Measurements from ENCODE around the gene BEST4. TPM values are rescaled to one million over a fixed set of nuclear protein-coding genes. Genes with fewer than 3 reads are reported as not detected.
"Not testable (repeated sequence)": the region's sequence is repeated elsewhere in the genome, so short reads cannot be mapped to it uniquely, and the experiment has no call there.

BEST4 gene
- total and polyA plus RNA-seq, 8 donors = 0.35 to 60.0 (median 0.87) TPM; not detected in 5

GRCh38 chr1:44757420-44757819, 30.6 kb downstream of the BEST4 start:
- 91 to 98% (median 95%) methylated on average over 2 of the region's 2 CpGs for WGBS, 5 donors
- Histone ChIP-seq H3K4me3 (no peak overlapping the region), H3K9me3 (no peaks in the 10 kb centered on the region), H3K27me3 (no peaks in the 10 kb centered on the region), H3K4me1 (no peaks in the 10 kb centered on the region), H3K27ac (no peak overlapping the region), H3K36me3 (peaks cover 0 to 73% (median 34%) of the 10 kb centered on the region in 4 donors)
- intact Hi-C loops (cut with DNase I; ENCODE audit: low total_unique reads) = no loop called here
- TF ChIP-seq POLR2A (IDR thresholded peaks at IDR 0.05) (no peak), POLR2AphosphoS5 (IDR thresholded peaks at IDR 0.05) (no peak), EP300 (IDR thresholded peaks at IDR 0.05) (no peak)
- DNase-seq = no peak

- no peak for DNase-seq
- WGBS, 5 donors = 91 to 98% (median 95%) methylated on average over 3 of the region's 3 CpGs
- H3K4me1 ChIP-seq = no peaks in the 10 kb centered on the region
- H3K4me3 ChIP-seq = no peak overlapping the region
- intact Hi-C loops (cut with DNase I; ENCODE audit: low total_unique reads) = no loop called here
- no peaks in the 10 kb centered on the region for H3K9me3 ChIP-seq
- H3K27me3 ChIP-seq = no peaks in the 10 kb centered on the region
- H3K27ac ChIP-seq = no peak overlapping the region
- TF ChIP-seq POLR2A (IDR thresholded peaks at IDR 0.05) (no peak), EP300 (IDR thresholded peaks at IDR 0.05) (no peak)
- peaks cover 0 to 32% (median 0%) of the 10 kb centered on the region in 4 donors for H3K36me3 ChIP-seq
Measured at GRCh38 chr1:44747878-44748277, 40.1 kb downstream of the BEST4 start.

DNA sequence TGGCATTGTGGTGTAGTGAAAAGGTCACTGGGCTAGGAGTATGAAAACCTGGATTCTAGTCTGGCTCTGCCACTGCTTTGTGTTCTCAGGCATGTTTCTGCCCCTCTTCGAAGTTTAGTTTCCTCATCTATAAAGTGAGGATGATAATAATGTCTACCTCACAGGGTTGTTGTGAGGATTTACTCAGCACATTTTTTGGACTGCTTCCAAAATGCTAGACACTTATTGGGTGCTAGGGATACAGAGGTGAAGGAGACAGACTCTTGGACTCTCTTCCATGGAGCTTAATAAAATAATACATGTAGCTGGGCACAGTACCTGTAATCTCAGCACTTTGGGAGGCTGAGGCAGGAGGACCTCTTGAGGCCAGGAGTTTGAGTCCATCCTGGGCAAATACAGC, 44.8 kb downstream of the BEST4 start:
- WGBS, 5 donors = 83 to 100% (median 94%) methylated on average over 1 of the region's 1 CpG
- Histone ChIP-seq H3K27me3 (no peaks in the 10 kb centered on the region), H3K27ac (no peak overlapping the region), H3K4me3 (no peak overlapping the region), H3K9me3 (no peaks in the 10 kb centered on the region), H3K4me1 (peaks cover 6 to 20% (median 9%) of the 10 kb centered on the region in 4 donors), H3K36me3 (peaks cover 0 to 11% (median 0%) of the 10 kb centered on the region in 4 donors)
- intact Hi-C loops (cut with DNase I; ENCODE audit: low total_unique reads) = no loop called here
- DNase-seq = no peak
- TF ChIP-seq EP300 (IDR thresholded peaks at IDR 0.05) = no peak

DNA sequence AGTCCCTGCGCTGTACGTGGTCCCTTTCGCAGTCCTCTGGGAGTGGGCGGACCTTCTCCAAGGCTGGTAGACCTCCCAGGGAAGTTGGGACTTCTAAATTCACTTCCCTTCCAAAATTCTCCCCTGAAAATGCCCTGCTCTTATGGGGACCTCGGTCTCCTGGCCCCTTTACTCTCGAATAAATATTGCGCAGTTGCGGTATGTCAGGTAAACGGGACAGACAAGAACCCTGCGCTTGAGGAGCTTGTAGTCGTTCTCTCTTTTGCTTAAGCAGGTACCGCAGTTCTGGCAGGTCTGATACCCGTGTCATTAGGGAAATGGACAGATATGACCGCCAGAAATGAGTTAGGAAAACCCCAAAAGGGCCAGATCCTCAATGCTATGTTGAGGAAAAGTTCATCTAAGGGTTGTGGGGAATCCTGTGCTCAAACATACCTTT, 47.8 kb downstream of the BEST4 start:
- Histone ChIP-seq H3K36me3 (no peaks in the 10 kb centered on the region), H3K4me3 (peak overlapping the region; percentile 47 to 53 (median 50)), H3K9me3 (no peaks in the 10 kb centered on the region), H3K4me1 (peaks cover 6 to 20% (median 9%) of the 10 kb centered on the region in 4 donors), H3K27ac (peak overlapping the region; percentile 43 to 92 (median 87)), H3K27me3 (no peaks in the 10 kb centered on the region)
- TF ChIP-seq, protein P1, sequence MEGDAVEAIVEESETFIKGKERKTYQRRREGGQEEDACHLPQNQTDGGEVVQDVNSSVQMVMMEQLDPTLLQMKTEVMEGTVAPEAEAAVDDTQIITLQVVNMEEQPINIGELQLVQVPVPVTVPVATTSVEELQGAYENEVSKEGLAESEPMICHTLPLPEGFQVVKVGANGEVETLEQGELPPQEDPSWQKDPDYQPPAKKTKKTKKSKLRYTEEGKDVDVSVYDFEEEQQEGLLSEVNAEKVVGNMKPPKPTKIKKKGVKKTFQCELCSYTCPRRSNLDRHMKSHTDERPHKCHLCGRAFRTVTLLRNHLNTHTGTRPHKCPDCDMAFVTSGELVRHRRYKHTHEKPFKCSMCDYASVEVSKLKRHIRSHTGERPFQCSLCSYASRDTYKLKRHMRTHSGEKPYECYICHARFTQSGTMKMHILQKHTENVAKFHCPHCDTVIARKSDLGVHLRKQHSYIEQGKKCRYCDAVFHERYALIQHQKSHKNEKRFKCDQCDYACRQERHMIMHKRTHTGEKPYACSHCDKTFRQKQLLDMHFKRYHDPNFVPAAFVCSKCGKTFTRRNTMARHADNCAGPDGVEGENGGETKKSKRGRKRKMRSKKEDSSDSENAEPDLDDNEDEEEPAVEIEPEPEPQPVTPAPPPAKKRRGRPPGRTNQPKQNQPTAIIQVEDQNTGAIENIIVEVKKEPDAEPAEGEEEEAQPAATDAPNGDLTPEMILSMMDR (IDR thresholded peaks at IDR 0.05) = no peak
- TF ChIP-seq EP300 (IDR thresholded peaks at IDR 0.05) = no peak
- no peak for TF ChIP-seq POLR2AphosphoS5 (IDR thresholded peaks at IDR 0.05)
- no peak for TF ChIP-seq POLR2A (IDR thresholded peaks at IDR 0.05)
- intact Hi-C loops (cut with DNase I; ENCODE audit: low total_unique reads) = no loop called here
- DNase-seq = no peak
- 1 to 3% (median 2%) methylated on average over 13 to 14 of the region's 14 CpGs for WGBS, 5 donors

- WGBS, 5 donors = 0 to 1% (median 1%) methylated on average over 56 to 57 of the region's 57 CpGs
- intact Hi-C loops (cut with DNase I; ENCODE audit: low total_unique reads) = no loop called here
- Histone ChIP-seq H3K36me3 (no peaks in the 10 kb centered on the region), H3K4me3 (peak within 1 kb of the TSS; percentile 47 to 53 (median 50)), H3K27me3 (no peaks in the 10 kb centered on the region), H3K9me3 (no peaks in the 10 kb centered on the region), H3K27ac (peak within 1 kb of the TSS; percentile 43 to 92 (median 87)), H3K4me1 (peaks cover 6 to 20% (median 9%) of the 10 kb centered on the region in 4 donors)
- DNase-seq = peak; percentile 97 to 99
- TF ChIP-seq POLR2AphosphoS5 (IDR thresholded peaks at IDR 0.05) (peak; percentile 89 to 98 (median 91)), EP300 (IDR thresholded peaks at IDR 0.05) (no peak), POLR2A (IDR thresholded peaks at IDR 0.05) (peak in 2 of 4 donors; percentile 16 to 18)
- TF ChIP-seq, protein P1 (IDR thresholded peaks at IDR 0.05) = peak in 1 of 7 experiments; percentile 18
Measured at GRCh38 chr1:44739307-44740178, 48.4 kb downstream of the BEST4 start, which contains the start of gene KIF2C. Gene KIF2C, plus strand, starts transcription at chr1:44739837. Its CDS starts 96 bp downstream, at chr1:44739933.

DNA sequence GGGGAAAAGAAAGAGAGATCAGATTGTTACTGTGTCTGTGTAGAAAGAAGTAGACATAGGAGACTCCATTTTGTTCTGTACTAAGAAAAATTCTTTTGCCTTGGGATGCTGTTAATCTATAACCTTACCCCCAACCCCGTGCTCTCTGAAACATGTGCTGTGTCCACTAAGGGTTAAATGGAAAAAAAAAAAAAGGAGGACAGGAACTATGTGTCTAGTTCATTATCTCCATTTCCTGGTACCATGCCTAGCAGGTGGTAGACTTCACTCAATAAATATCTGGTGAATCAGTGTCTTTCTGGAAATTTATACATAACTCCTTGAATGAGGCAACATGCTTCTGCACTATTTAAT, 49.0 kb downstream of the BEST4 start:
- intact Hi-C loops (cut with DNase I; ENCODE audit: low total_unique reads); H3K9me3 ChIP-seq; H3K27me3 ChIP-seq; DNase-seq; H3K36me3 ChIP-seq: not testable (repeated sequence)
- Histone ChIP-seq H3K27ac (peak overlapping the region in 4 of 5 donors; percentile 78 to 92 (median 88)), H3K4me1 (peaks cover 6 to 20% (median 9%) of the 10 kb centered on the region in 4 donors), H3K4me3 (peak overlapping the region; percentile 47 to 53 (median 50))
- WGBS, 5 donors = 50 to 79% (median 59%) methylated on average over 1 of the region's 1 CpG

All from stomach (tissue), 9 donors.